HUES6 (cell line): Measurements from ENCODE around the gene MAPRE2.

Experiments
- H3K27ac ChIP-seq: 2 replicates; pipeline ENCODE4 v1.7.0; 2013; ENCODE audit warnings: low read depth, mild to moderate bottlenecking, low read length, inconsistent platforms
- H3K27me3 ChIP-seq: 2 replicates; pipeline ENCODE4 v1.6.1; 2013; ENCODE audit warnings: low read length; ENCODE audit not compliant: control insufficient read depth, insufficient read depth
- H3K36me3 ChIP-seq: 2 replicates; pipeline ENCODE4 v1.6.1; 2013; ENCODE audit warnings: low read length; ENCODE audit not compliant: control insufficient read depth, insufficient read depth
- H3K4me1 ChIP-seq: 2 replicates; pipeline ENCODE4 v1.6.1; 2013; ENCODE audit warnings: low read length; ENCODE audit not compliant: control insufficient read depth, insufficient read depth
- H3K4me3 ChIP-seq: 2 replicates; pipeline ENCODE4 v1.5.1; 2013; ENCODE audit warnings: low read depth, low read length
- H3K9ac ChIP-seq: one replicate; pipeline ENCODE4 v1.6.1; 2013; ENCODE audit warnings: mild to moderate bottlenecking, low read length
- H3K9me3 ChIP-seq: 2 replicates; pipeline ENCODE4 v1.6.1; 2013; ENCODE audit warnings: low read depth, low read length; ENCODE audit not compliant: control insufficient read depth, insufficient read depth

The MAPRE2 gene

DNA sequence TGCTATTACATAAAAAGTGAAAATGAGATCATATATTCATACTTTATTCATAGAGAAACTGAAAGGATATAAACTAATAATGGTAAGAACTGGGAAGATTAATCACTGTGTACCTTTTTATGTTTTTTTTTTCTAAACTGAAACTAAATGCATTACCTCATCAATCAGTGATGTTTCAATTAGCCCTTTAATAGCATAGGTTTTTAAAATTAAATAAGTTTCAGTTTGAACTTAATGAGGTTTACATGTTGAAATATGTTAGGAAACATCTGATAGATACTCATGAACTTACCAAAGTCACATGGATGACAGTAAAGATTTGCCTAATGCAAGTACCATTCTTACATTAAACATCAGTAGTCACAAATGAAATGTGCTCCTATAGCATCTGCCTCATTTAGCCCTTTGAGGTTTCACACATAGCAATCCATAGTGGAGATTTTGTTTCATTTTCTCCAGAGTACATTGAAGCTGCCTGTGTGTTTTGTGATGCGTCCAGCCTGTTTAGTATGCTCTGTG, 8.9 kb downstream of the MAPRE2 start:
- Histone ChIP-seq H3K4me1 (peaks cover 24% of the 10 kb centered on the region), H3K9me3 (0 out of 2 replicates have a peak, but pooled peaks cover 4% of the 10 kb centered on the region), H3K27ac (no peak overlapping the region), H3K36me3 (no peaks in the 10 kb centered on the region), H3K9ac (no peak overlapping the region), H3K27me3 (no peaks in the 10 kb centered on the region), H3K4me3 (no peak overlapping the region)

DNA sequence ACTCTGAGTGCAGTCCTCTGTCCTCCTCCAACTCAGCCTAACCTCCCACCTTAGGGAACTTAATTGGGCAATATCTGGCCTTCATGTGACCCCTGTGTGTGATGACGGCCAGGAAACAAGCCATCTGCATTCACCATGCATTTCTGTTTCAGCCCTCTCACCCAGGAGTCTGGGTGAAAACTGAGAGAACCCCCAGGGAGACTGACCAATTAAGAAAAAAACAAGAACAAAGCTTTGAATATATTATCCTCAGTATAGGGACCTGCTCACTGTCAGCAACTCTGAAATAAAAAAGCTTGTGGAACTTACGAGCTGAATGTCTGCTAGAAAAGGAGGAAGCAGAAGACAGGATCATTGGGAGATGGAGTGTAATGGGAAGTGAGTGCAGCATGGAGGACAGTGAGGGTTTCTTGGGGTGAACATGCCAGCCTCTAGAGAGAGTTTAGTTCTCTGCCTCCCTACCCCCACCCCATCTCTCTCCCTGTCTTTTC, 9.5 kb downstream of the MAPRE2 start:
- Histone ChIP-seq H3K9ac (no peak overlapping the region), H3K36me3 (no peaks in the 10 kb centered on the region), H3K4me3 (no peak overlapping the region), H3K27me3 (no peaks in the 10 kb centered on the region), H3K27ac (no peak overlapping the region), H3K4me1 (peaks cover 21% of the 10 kb centered on the region), H3K9me3 (0 out of 2 replicates have a peak, but pooled peaks cover 4% of the 10 kb centered on the region)

DNA sequence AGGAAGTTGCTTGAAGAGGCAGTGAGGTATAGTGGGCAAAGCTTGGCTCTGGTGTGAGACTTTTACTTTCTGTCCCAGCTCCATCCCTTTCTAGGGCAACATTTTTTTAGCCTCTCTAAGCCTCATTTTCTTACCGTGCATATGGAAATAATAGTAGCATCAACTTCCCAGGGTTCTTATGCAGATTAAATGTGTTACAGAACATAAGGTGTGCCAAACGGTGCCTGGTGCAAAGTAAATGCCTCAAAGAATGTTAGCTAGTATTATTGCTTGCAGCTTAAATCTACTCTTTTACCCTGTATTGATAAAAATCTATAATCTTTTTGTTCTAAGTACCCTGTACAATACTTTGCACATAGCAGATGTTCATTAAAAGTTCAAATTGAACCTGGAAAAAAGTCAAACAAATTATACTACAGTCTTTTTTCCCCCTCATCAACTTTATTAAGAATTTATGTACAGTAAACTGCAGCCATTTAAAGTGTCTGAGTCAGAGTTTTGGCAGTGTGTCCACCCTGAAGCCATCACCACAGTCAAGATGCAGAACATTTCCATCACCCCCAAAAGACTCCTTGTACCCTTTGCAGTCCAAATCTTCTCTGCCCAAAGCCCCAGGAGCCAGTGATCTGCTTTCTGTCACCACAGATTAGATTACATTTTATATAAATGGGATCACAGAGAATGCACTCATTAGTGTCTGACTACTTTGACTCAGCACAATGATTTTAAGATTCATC, 10.6 kb downstream of the MAPRE2 start:
- no peaks in the 10 kb centered on the region for H3K27me3 ChIP-seq
- H3K9ac ChIP-seq = no peak overlapping the region
- H3K4me3 ChIP-seq = no peak overlapping the region
- H3K9me3 ChIP-seq = 0 out of 2 replicates have a peak, but pooled peaks cover 4% of the 10 kb centered on the region
- H3K4me1 ChIP-seq = peaks cover 17% of the 10 kb centered on the region
- no peak overlapping the region for H3K27ac ChIP-seq
- H3K36me3 ChIP-seq = no peaks in the 10 kb centered on the region

DNA sequence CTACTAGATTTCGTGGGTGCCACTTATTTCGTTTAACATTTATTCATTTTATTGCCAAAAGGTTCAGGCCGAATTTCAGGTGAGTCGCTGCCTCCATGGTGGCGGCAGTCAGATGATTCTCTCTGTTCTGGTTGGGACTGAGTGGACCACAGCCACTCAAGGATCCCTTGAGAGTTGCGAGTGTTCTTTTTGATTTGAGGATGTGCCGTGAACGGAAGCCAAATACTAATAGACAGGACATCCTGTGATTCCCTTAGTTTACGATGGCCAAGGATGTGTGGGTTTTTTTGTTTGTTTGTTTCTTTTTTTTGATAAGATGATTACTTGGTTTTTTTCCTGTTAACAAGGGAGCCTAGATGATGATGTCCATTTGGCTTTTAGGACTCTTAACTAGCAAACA, 13.2 kb downstream of the MAPRE2 start:
- no peak overlapping the region for H3K4me3 ChIP-seq
- no peaks in the 10 kb centered on the region for H3K27me3 ChIP-seq
- H3K9ac ChIP-seq = no peak overlapping the region
- H3K4me1 ChIP-seq = peaks cover 17% of the 10 kb centered on the region
- no peaks in the 10 kb centered on the region for H3K9me3 ChIP-seq
- H3K36me3 ChIP-seq = no peaks in the 10 kb centered on the region
- no peak overlapping the region for H3K27ac ChIP-seq

DNA sequence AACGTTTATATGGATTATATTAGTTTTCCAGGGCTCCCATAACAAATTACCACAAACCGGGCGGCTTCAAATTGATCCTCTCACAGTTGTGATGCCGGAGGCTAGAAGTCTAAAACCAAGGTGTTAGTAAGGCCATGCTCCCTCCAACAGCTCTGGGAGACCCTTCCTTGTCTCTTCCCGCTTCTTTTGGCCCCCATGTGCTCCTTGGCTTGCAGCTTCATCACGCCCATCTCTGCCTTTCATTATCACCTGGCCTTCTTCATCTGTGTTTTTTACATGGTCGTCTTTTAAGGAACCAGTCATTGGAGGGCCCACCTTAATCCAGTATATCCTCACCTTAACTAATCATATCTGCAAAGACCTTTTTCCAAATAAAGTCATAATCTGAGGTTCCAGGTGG, 13.9 kb downstream of the MAPRE2 start:
- H3K36me3 ChIP-seq = no peaks in the 10 kb centered on the region
- H3K4me3 ChIP-seq = no peak overlapping the region
- peaks cover 21% of the 10 kb centered on the region for H3K4me1 ChIP-seq
- H3K27ac ChIP-seq = no peak overlapping the region
- no peaks in the 10 kb centered on the region for H3K27me3 ChIP-seq
- H3K9ac ChIP-seq = no peak overlapping the region
- no peaks in the 10 kb centered on the region for H3K9me3 ChIP-seq

DNA sequence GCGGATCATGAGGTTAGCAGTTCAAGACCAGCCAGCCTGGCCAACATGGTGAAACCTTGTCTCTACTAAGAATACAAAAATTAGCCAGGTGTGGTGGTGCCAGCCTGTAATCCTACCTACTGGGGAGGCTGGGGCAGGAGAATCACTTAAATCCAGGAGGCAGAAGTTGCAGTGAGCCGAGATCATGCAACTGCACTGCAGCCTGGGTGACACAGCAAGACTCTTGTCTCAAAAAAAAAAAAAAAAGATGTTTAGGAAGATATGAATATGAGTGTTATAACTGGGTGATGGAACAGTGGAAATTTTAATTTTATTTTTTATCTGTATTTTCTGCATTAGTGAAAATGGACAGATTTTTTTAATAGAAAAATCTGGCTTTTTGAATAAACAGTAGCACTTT, 14.5 kb downstream of the MAPRE2 start:
- Histone ChIP-seq H3K9me3 (no peaks in the 10 kb centered on the region), H3K9ac (no peak overlapping the region)

DNA sequence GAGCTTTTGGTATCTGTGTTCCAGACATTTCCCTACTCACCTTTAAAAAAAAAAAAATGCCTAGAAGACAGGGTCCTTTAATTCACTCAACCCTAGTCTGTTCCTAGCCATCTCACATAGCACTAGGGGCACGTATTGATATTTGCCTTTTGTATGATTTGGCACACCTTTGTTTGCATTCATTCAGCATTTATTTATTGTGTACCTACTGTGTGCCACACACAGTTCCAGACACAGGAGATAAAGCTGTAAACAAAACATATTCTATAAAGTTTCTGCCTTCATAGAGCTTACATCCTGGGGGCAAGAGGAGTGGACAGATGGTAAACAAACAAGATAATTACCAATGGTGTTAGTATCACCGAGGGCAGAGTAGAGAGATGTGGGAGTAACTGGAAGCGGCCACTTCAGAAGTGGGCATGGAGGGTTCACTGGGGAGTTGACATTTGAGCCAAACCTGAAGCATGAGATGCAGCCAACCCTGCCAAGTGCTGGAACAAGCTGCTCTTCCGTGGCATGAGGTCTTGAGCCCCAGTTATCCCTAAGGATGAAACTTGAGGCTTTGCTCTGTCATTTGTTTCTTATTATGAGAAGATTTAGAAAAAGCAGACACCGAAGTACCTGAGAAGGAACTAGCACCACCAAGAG, 18.2 kb downstream of the MAPRE2 start:
- no peaks in the 10 kb centered on the region for H3K9me3 ChIP-seq
- H3K27ac ChIP-seq = no peak overlapping the region
- H3K9ac ChIP-seq = no peak overlapping the region
- peaks cover 23% of the 10 kb centered on the region for H3K4me1 ChIP-seq
- no peak overlapping the region for H3K4me3 ChIP-seq
- no peaks in the 10 kb centered on the region for H3K36me3 ChIP-seq
- no peaks in the 10 kb centered on the region for H3K27me3 ChIP-seq

More for the DNA sequence above, 14.5 kb downstream of the MAPRE2 start:
- H3K27ac ChIP-seq = no peak overlapping the region
- H3K27me3 ChIP-seq = no peaks in the 10 kb centered on the region
- peaks cover 21% of the 10 kb centered on the region for H3K4me1 ChIP-seq
- no peak overlapping the region for H3K4me3 ChIP-seq
- no peaks in the 10 kb centered on the region for H3K36me3 ChIP-seq

DNA sequence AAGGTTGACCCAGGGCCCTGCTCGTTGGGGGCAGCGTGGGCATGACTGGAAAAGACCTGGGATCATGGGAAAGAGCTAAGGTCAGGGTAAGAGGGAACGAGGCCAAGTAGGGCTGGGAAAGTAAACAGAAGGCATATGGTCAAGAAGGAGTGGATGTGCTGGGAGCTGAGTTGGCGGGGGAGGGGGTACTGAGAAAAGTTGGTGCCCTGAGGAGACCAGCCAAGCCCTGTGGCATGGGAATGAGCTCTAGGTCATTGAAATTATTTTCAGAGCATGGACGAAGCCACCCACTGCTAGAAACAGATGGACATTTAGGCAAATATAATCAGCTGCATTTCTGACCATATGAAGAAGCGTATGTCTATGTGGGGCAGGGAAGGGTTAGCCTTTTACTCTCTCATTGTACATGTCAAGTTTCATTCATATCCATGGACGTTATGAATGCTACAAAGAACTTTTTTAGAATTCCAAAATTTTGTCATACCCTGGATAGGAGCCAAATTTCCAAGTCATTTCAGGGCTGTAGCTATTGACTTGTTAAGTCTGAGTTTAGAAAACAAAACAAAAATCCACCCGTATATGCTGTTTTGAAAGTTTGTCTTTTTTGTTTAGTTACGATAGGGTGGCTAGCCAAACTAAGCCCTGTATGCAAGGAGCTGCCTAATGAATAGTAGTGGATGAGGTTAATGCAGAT, 19.1 kb downstream of the MAPRE2 start:
- Histone ChIP-seq H3K9me3 (no peaks in the 10 kb centered on the region), H3K4me3 (no peak overlapping the region), H3K27ac (no peak overlapping the region), H3K27me3 (no peaks in the 10 kb centered on the region), H3K36me3 (no peaks in the 10 kb centered on the region), H3K9ac (no peak overlapping the region), H3K4me1 (peaks cover 23% of the 10 kb centered on the region)

DNA sequence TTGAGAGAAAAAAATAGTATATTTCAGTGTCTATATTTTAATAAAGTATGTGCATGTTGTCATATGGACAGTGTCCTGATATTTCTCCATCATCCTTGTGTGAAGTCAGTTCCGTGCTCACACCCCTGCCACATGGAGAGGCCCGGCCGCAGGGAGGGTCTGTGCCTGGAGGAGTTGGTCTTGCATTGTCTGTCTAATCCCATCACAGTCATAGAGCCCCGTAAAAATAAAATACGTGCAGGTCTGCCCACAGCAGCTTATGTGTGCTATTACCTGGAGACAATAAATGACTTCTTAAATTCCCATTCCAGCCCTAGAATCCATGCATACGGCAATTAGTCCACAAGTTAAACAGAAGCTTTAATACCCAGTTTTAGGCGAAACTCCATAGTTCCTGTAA, 20.1 kb downstream of the MAPRE2 start:
- H3K36me3 ChIP-seq = no peaks in the 10 kb centered on the region
- H3K9ac ChIP-seq = no peak overlapping the region
- H3K4me1 ChIP-seq = peaks cover 23% of the 10 kb centered on the region
- H3K4me3 ChIP-seq = no peak overlapping the region
- no peak overlapping the region for H3K27ac ChIP-seq
- H3K9me3 ChIP-seq = no peaks in the 10 kb centered on the region
- H3K27me3 ChIP-seq = no peaks in the 10 kb centered on the region

DNA sequence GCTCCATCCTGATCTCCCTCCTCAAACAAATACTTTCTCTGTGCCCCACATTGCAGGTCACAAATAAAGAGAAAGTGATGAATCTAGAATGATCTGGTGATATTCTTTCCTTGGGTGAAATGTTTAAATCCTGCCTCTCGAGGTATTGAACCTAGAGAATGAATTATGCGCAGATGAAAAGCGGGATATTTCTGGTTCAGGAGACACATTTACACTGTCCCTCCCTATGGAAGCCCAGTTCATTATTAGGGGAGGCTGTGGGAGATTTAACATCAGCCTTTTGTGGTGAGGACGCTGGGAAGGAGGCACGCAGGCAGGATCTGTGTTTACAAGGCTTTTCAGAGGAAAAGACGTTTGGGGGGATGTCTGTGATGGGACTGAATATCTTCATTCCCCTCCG, 20.6 kb downstream of the MAPRE2 start:
- no peaks in the 10 kb centered on the region for H3K9me3 ChIP-seq
- no peaks in the 10 kb centered on the region for H3K27me3 ChIP-seq
- no peak overlapping the region for H3K9ac ChIP-seq
- H3K4me1 ChIP-seq = peaks cover 23% of the 10 kb centered on the region
- H3K27ac ChIP-seq = no peak overlapping the region
- no peaks in the 10 kb centered on the region for H3K36me3 ChIP-seq
- H3K4me3 ChIP-seq = no peak overlapping the region

DNA sequence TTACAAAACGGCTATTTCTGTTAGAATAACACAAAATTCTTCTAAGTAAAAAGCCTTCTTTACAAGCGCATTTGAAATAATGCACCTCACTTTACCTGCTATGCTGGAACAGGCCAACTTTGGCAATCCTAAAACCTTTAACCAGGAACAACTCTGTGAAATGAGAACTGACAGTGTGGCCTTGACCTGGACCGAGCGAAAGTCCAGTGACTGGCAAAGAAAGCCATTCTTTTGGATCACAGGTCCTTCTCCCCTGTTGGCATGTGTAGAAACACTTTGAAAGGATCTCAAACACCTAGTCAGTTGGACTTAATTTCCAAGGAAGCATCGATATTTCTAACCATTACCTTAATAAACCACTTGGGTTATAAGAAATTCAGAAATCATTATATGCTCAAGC, 21.2 kb downstream of the MAPRE2 start:
- Histone ChIP-seq H3K27ac (no peak overlapping the region), H3K9me3 (no peaks in the 10 kb centered on the region), H3K27me3 (no peaks in the 10 kb centered on the region), H3K4me3 (no peak overlapping the region), H3K4me1 (peaks cover 23% of the 10 kb centered on the region), H3K9ac (no peak overlapping the region), H3K36me3 (no peaks in the 10 kb centered on the region)
